CD4-positive, CD25-positive, alpha-beta regulatory T cell (primary cell): Measurements from ENCODE around the gene FMNL1. TPM values are rescaled to one million over a fixed set of nuclear protein-coding genes. Genes with fewer than 3 reads are reported as not detected.

ENCODE experiments used
- ATAC-seq, 2 donors: fragments of 150-1000 bp; cut with Tn5 transposase; one replicate each; pipeline ENCODE4 v1.10.0; 2021; ENCODE audit warnings: low read depth in 2 of 2, moderate number of reproducible peaks in 2 of 2, moderate library complexity in 1 of 2
- DNase-seq, 3 donors: peaks; one replicate each; pipeline versions ENCODE4 v3.0.0 to v3.0.0-alpha.2; 2012 to 2022; ENCODE audit warnings: mixed read lengths in 1 of 3
- H3K27ac ChIP-seq: one replicate; pipeline ENCODE4 v1.7.0; 2013; ENCODE audit warnings: mild to moderate bottlenecking, low read length; ENCODE audit not compliant: insufficient read depth, poor library complexity, severe bottlenecking
- H3K27me3 ChIP-seq: one replicate; pipeline ENCODE4 v1.7.0; 2013; ENCODE audit warnings: low read length; ENCODE audit not compliant: control insufficient read depth, insufficient read depth
- H3K36me3 ChIP-seq: one replicate; pipeline ENCODE4 v1.7.0; 2013; ENCODE audit warnings: mild to moderate bottlenecking, low read length, moderate library complexity; ENCODE audit not compliant: control insufficient read depth, insufficient read depth
- H3K4me1 ChIP-seq: 2 replicates; pipeline ENCODE4 v1.7.0; 2013; ENCODE audit warnings: mild to moderate bottlenecking, low read length; ENCODE audit not compliant: insufficient read depth, control insufficient read depth, poor library complexity, severe bottlenecking
- H3K4me3 ChIP-seq: one replicate; pipeline ENCODE4 v1.7.0; 2013; ENCODE audit warnings: low read depth, mild to moderate bottlenecking, low read length, moderate library complexity
- H3K9me3 ChIP-seq, 2 experiments: 1 replicate in 1 of 2; 2 replicates in 1 of 2; pipeline ENCODE4 v1.7.0; 2013; ENCODE audit warnings: low read length in 2 of 2, mild to moderate bottlenecking in 1 of 2, moderate library complexity in 1 of 2; ENCODE audit not compliant: control insufficient read depth in 2 of 2
- H3K27ac Mint-ChIP-seq, 3 donors: one replicate each; pipeline ENCODE4 v1.8.0; 2020 to 2022; ENCODE audit warnings: mild to moderate bottlenecking in 3 of 3, mixed read lengths in 3 of 3, moderate library complexity in 2 of 3
- H3K27me3 Mint-ChIP-seq: one replicate; pipeline ENCODE4 v1.8.0; 2022; ENCODE audit warnings: mild to moderate bottlenecking, mixed read lengths
- H3K36me3 Mint-ChIP-seq: one replicate; pipeline ENCODE4 v1.8.0; 2020; ENCODE audit warnings: mixed read lengths
- H3K4me1 Mint-ChIP-seq, 4 donors: one replicate each; pipeline ENCODE4 v1.8.0; 2020 to 2022; ENCODE audit warnings: mixed read lengths in 4 of 4, mild to moderate bottlenecking in 1 of 4
- H3K4me3 Mint-ChIP-seq, 4 donors: one replicate each; pipeline ENCODE4 v1.8.0; 2020 to 2022; ENCODE audit warnings: mild to moderate bottlenecking in 4 of 4, mixed read lengths in 4 of 4, moderate library complexity in 3 of 4
- H3K9me3 Mint-ChIP-seq, 7 donors: one replicate each; pipeline ENCODE4 v1.8.0; 2020 to 2022; ENCODE audit warnings: mixed read lengths in 7 of 7, mild to moderate bottlenecking in 3 of 7, moderate library complexity in 2 of 7
- polyA plus RNA-seq, 4 donors: library from polyadenylated mRNA; unstranded; fragments of 300-500 nt; fragmentation: Illumina TruSeq; gene quantifications; one replicate each; pipeline ENCODE4 v1.2.3, GENCODE V29; 2021
- total RNA-seq: library from RNA; stranded (reverse); gene quantifications from one replicate; pipeline ENCODE4 v1.2.3, GENCODE V29; 2022

The FMNL1 gene
- total and polyA plus RNA-seq, 5 donors from 2014 or later: 22.8 to 575 (median 25.8) TPM

GRCh38 chr17:45186801-45187354, 34.8 kb upstream of the FMNL1 start:
- no peaks in the 10 kb centered on the region for H3K36me3 Mint-ChIP-seq
- no peaks in the 10 kb centered on the region for H3K9me3 ChIP-seq
- H3K4me3 ChIP-seq: no peak overlapping the region
- H3K27ac ChIP-seq: no peak overlapping the region
- H3K36me3 ChIP-seq: no peaks in the 10 kb centered on the region
- no peak overlapping the region for H3K27ac Mint-ChIP-seq
- no peaks in the 10 kb centered on the region for H3K4me1 ChIP-seq
- DNase-seq: no peak
- peaks cover 9% of the 10 kb centered on the region for H3K27me3 Mint-ChIP-seq
- H3K4me1 Mint-ChIP-seq: no peaks in the 10 kb centered on the region
- no peak for ATAC-seq
- H3K27me3 ChIP-seq: no peaks in the 10 kb centered on the region
- H3K4me3 Mint-ChIP-seq: no peak overlapping the region
- H3K9me3 Mint-ChIP-seq: no peaks in the 10 kb centered on the region

- ATAC-seq (no peak), DNase-seq (no peak)
- no peak overlapping the region for H3K27ac Mint-ChIP-seq
- H3K27ac ChIP-seq: no peak overlapping the region
- H3K36me3 Mint-ChIP-seq: no peaks in the 10 kb centered on the region
- peaks cover 5% of the 10 kb centered on the region for H3K27me3 Mint-ChIP-seq
- peak overlapping the region in 1 of 4 donors; percentile 54 for H3K4me3 Mint-ChIP-seq
- no peaks in the 10 kb centered on the region for H3K4me1 ChIP-seq
- H3K9me3 ChIP-seq: no peaks in the 10 kb centered on the region
- H3K4me1 Mint-ChIP-seq: no peaks in the 10 kb centered on the region
- no peaks in the 10 kb centered on the region for H3K27me3 ChIP-seq
- H3K9me3 Mint-ChIP-seq: no peaks in the 10 kb centered on the region
- no peaks in the 10 kb centered on the region for H3K36me3 ChIP-seq
- no peak overlapping the region for H3K4me3 ChIP-seq
Observed at GRCh38 chr17:45189009-45189408, 32.7 kb upstream of the FMNL1 start.

- Mint-ChIP-seq H3K27me3 (no peaks in the 10 kb centered on the region), H3K27ac (no peak overlapping the region), H3K4me1 (no peaks in the 10 kb centered on the region), H3K4me3 (no peak overlapping the region), H3K9me3 (no peaks in the 10 kb centered on the region), H3K36me3 (no peaks in the 10 kb centered on the region)
- Histone ChIP-seq H3K4me1 (no peaks in the 10 kb centered on the region), H3K4me3 (no peak overlapping the region), H3K9me3 (no peaks in the 10 kb centered on the region), H3K36me3 (no peaks in the 10 kb centered on the region), H3K27me3 (no peaks in the 10 kb centered on the region), H3K27ac (no peak overlapping the region)
- DNase-seq (no peak), ATAC-seq (no peak)
Observed at GRCh38 chr17:45190503-45191255, 31.0 kb upstream of the FMNL1 start.

- no peaks in the 10 kb centered on the region for H3K36me3 Mint-ChIP-seq
- ATAC-seq: no peak
Observed at GRCh38 chr17:45195424-45195823, 26.3 kb upstream of the FMNL1 start.

DNA sequence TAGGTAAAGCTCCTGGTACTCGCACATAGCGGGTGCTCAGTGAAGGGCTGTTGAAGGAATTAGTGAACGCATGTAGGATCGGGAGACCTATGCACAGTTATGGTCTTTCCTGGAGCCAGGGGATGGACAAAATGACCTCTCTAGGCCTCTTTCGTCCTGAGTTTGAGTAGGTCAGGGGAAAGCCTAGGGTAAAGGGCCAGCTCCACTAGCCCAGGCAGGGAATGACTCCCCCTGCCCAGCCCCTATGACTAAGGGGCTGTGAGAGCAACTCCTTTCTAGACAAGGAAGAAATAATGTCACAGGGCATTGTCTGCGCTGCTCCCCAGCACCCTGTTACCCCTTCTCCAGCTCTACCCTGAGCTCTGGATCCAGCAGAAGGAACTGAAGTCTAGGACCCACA, 24.6 kb upstream of the FMNL1 start:
- Histone ChIP-seq H3K36me3 (no peaks in the 10 kb centered on the region), H3K4me1 (peaks cover 5% of the 10 kb centered on the region), H3K9me3 (no peaks in the 10 kb centered on the region), H3K27me3 (no peaks in the 10 kb centered on the region), H3K4me3 (no peak overlapping the region), H3K27ac (no peak overlapping the region)
- no peak overlapping the region for H3K4me3 Mint-ChIP-seq
- no peaks in the 10 kb centered on the region for H3K9me3 Mint-ChIP-seq
- no peak for ATAC-seq
- no peak for DNase-seq
- no peak overlapping the region for H3K27ac Mint-ChIP-seq
- H3K36me3 Mint-ChIP-seq: no peaks in the 10 kb centered on the region
- H3K4me1 Mint-ChIP-seq: peaks cover 0 to 5% (median 0%) of the 10 kb centered on the region in 4 donors
- no peaks in the 10 kb centered on the region for H3K27me3 Mint-ChIP-seq

More at GRCh38 chr17:45195424-45195823, 26.3 kb upstream of the FMNL1 start:
- H3K4me3 Mint-ChIP-seq: no peak overlapping the region
- no peaks in the 10 kb centered on the region for H3K9me3 ChIP-seq
- H3K36me3 ChIP-seq: no peaks in the 10 kb centered on the region
- no peaks in the 10 kb centered on the region for H3K9me3 Mint-ChIP-seq
- no peaks in the 10 kb centered on the region for H3K27me3 Mint-ChIP-seq
- peaks cover 5% of the 10 kb centered on the region for H3K4me1 ChIP-seq
- no peak overlapping the region for H3K4me3 ChIP-seq
- no peak overlapping the region for H3K27ac ChIP-seq
- peaks cover 0 to 5% (median 0%) of the 10 kb centered on the region in 4 donors for H3K4me1 Mint-ChIP-seq
- no peaks in the 10 kb centered on the region for H3K27me3 ChIP-seq
- DNase-seq: no peak
- no peak overlapping the region for H3K27ac Mint-ChIP-seq

DNA sequence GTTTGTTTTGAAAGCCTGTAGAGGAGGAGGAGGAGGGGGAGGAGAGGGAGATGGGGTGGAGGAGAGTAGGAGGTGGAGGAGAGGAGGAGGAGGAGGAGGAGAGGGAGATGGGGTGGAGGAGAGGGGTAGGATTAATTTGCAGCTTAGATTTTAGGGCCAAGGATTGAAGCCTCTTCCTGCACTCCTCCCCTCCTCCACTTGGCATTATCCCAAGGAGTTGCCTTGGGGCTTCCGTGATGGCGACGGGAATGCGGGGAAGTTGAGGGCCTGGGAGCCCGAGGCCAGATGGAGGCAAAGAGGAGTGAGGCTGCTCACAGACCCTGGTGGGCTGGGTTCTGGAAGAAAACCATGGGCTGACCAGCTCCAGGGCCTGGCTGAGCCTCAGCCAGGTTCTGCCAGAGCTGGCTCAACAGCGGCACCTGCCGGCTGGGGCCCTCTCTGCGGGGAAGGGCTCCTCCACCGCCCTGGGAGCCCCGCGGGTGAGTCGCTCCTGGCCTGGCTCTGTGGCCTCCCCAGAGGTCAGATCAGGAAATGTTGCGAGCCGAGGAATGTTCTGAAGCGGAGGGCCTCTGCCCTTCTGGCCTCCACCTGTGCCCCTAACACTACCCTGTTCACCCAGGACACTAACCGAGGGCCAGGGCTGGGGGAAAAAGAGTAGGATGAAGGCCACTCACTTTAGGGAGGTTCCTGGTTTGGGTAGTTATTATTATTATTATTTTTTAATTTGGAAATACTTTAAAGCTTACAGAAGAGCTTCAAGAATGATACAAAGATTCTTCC, 23.9 kb upstream of the FMNL1 start:
- Mint-ChIP-seq H3K9me3 (no peaks in the 10 kb centered on the region), H3K27ac (peak overlapping the region in 2 of 3 donors; percentile 36 to 43), H3K36me3 (no peaks in the 10 kb centered on the region), H3K4me3 (no peak overlapping the region), H3K4me1 (peaks cover 0 to 5% (median 0%) of the 10 kb centered on the region in 4 donors), H3K27me3 (no peaks in the 10 kb centered on the region)
- no peaks in the 10 kb centered on the region for H3K27me3 ChIP-seq
- peak overlapping the region; percentile 14 for H3K27ac ChIP-seq
- H3K4me3 ChIP-seq: no peak overlapping the region
- no peaks in the 10 kb centered on the region for H3K9me3 ChIP-seq
- DNase-seq (peak; percentile 73 to 79 (median 77)), ATAC-seq (peak; percentile 95 to 98)
- H3K4me1 ChIP-seq: peaks cover 5% of the 10 kb centered on the region
- no peaks in the 10 kb centered on the region for H3K36me3 ChIP-seq

DNA sequence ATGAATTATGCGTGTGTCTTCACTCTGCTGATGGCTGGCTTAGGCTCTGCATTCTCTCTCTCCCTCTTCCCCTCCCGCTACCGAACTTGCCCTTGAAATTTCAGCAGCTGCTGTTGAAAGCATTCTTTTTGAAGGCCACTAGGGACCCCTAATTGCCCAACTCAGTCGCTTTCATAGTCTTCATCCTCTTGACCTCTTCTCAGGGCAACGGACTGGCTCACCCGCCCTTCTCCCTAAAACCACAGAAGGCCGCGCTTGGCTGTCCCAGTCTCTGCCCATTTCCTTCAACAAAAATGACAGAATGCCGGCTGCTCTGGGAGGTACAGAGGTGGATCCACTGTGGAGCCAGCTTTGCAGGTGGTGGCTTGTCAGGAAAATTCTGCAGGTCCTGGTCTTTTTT, 21.0 kb upstream of the FMNL1 start:
- H3K27ac Mint-ChIP-seq: peak overlapping the region in 1 of 3 donors; percentile 45
- Histone ChIP-seq H3K27me3 (no peaks in the 10 kb centered on the region), H3K27ac (no peak overlapping the region), H3K9me3 (no peaks in the 10 kb centered on the region), H3K36me3 (no peaks in the 10 kb centered on the region), H3K4me1 (peaks cover 5% of the 10 kb centered on the region), H3K4me3 (no peak overlapping the region)
- DNase-seq (no peak), ATAC-seq (no peak)
- H3K9me3 Mint-ChIP-seq: no peaks in the 10 kb centered on the region
- H3K4me1 Mint-ChIP-seq: peaks cover 0 to 8% (median 3%) of the 10 kb centered on the region in 4 donors
- no peaks in the 10 kb centered on the region for H3K36me3 Mint-ChIP-seq
- H3K27me3 Mint-ChIP-seq: no peaks in the 10 kb centered on the region
- no peak overlapping the region for H3K4me3 Mint-ChIP-seq
